ENCODE results near the gene NOC2L. TPM values are rescaled to one million over a fixed set of nuclear protein-coding genes. Genes with fewer than 3 reads are reported as not detected.
A peak's percentile ranks its signal among the peaks of the same experiment; 100 is the strongest.

NOC2L gene
- total and polyA plus RNA-seq, 7 experiments from 2014 or later, result 46.6 to 88.3 (median 67.9) TPM

GRCh38 chr1:945688-946556 is 13.1 kb downstream of the NOC2L start:
- H3K9me3 ChIP-seq (ENCODE audit: control insufficient read depth in 2 of 3, low read length in 3 of 3), result no peaks in the 10 kb centered on the region
- Mint-ChIP-seq H3K4me1 (peaks cover 0 to 8% (median 5%) of the 10 kb centered on the region in 7 donors), H3K4me3 (peak overlapping the region in 2 of 10 donors; percentile 7 to 20), H3K9me3 (no peaks in the 10 kb centered on the region), H3K27ac (no peak overlapping the region), H3K36me3 (peaks cover 4 to 38% (median 15%) of the 10 kb centered on the region in 5 donors), H3K27me3 (peaks cover 0 to 11% (median 4%) of the 10 kb centered on the region in 5 donors)
- POLR2A ChIA-PET, result no interaction called here
- H3K36me3 ChIP-seq (ENCODE audit: control insufficient read depth in 2 of 3, insufficient read depth in 3 of 3, low read length in 3 of 3), result peaks cover 0 to 63% (median 8%) of the 10 kb centered on the region in 3 experiments
- no peak for ATAC-seq
- no peak overlapping the region for H3K4me3 ChIP-seq (ENCODE audit: low read length)
- H3K4me1 ChIP-seq (ENCODE audit: control insufficient read depth in 2 of 2, insufficient read depth in 2 of 2, low read length in 2 of 2), result peaks cover 2 to 11% of the 10 kb centered on the region in 2 donors
- CTCF ChIA-PET, result no interaction called here
- no peak overlapping the region for H3K27ac ChIP-seq (ENCODE audit: low read depth, low read length)
- intact Hi-C loops (cut with micrococcal nuclease), result no loop called here
- H3K27me3 ChIP-seq (ENCODE audit: control insufficient read depth in 2 of 2, insufficient read depth in 2 of 2, low read length in 2 of 2), result peaks cover 1 to 9% of the 10 kb centered on the region in 2 donors
- no peak for DNase-seq

DNA sequence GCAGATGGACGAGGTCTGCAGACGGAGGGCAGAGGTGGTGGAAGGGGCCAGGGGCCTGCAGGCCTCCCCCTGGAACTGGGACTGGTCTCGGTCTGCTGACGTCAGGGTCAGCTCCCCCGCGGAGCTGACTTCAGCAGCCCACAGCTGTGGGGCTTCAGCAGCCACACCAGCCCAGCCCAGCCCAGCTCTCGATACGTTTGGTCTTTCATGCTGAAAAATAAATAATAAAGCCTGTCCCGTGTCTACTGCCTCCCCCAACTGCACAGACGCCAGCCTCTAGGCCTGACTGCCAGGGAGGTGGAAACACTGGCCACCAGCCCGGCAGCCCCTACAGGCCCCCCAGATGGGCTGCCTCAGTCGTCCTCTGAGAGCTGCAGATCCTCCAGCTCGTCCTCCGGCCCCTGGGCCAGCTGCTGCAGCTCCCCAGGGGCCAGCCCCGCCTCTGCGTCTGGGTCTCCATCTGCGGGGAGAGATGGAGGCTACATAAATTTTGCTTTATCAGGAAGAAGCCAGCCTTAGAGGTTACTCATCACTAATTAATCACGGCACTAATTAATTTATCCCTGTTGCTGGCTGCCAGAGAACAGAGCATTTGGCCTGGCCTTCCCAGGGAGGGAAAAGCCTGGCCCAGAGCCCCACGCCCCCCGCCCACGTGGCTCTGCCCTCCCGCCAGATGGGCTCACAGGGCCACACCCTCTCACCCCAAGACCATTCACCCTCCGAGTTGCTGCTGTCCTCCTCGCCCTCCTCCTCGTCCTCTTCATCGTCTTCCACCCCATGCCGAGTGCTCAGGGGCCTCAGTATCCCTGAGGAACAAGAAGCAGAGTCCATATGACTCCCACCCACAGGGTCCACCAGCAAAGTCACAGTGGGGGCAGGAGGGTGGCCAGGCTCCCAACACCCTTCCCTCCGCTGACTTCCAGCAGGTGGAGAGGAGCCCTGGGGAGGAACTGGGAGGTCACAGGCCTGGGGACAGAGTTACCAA is 14.4 kb downstream of the NOC2L start:
- no peaks in the 10 kb centered on the region for H3K9me3 ChIP-seq (ENCODE audit: control insufficient read depth in 2 of 3, low read length in 3 of 3)
- Mint-ChIP-seq H3K4me3 (no peak overlapping the region), H3K9me3 (no peaks in the 10 kb centered on the region), H3K27ac (no peak overlapping the region), H3K4me1 (peaks cover 0 to 11% (median 7%) of the 10 kb centered on the region in 7 donors), H3K36me3 (peaks cover 4 to 27% (median 8%) of the 10 kb centered on the region in 5 donors), H3K27me3 (peaks cover 0 to 17% (median 7%) of the 10 kb centered on the region in 5 donors)
- no peak overlapping the region for H3K27ac ChIP-seq (ENCODE audit: low read depth, low read length)
- H3K4me1 ChIP-seq (ENCODE audit: control insufficient read depth in 2 of 2, insufficient read depth in 2 of 2, low read length in 2 of 2), result peaks cover 3 to 18% of the 10 kb centered on the region in 2 donors
- H3K36me3 ChIP-seq (ENCODE audit: control insufficient read depth in 2 of 3, insufficient read depth in 3 of 3, low read length in 3 of 3), result peaks cover 0 to 50% (median 0%) of the 10 kb centered on the region in 3 experiments
- POLR2A ChIA-PET, result no interaction called here
- DNase-seq (no peak), ATAC-seq (no peak)
- CTCF ChIA-PET, result no interaction called here
- peaks cover 3 to 11% of the 10 kb centered on the region in 2 donors for H3K27me3 ChIP-seq (ENCODE audit: control insufficient read depth in 2 of 2, insufficient read depth in 2 of 2, low read length in 2 of 2)
- H3K4me3 ChIP-seq (ENCODE audit: low read length), result no peak overlapping the region
- intact Hi-C loops (cut with micrococcal nuclease), result no loop called here

DNA sequence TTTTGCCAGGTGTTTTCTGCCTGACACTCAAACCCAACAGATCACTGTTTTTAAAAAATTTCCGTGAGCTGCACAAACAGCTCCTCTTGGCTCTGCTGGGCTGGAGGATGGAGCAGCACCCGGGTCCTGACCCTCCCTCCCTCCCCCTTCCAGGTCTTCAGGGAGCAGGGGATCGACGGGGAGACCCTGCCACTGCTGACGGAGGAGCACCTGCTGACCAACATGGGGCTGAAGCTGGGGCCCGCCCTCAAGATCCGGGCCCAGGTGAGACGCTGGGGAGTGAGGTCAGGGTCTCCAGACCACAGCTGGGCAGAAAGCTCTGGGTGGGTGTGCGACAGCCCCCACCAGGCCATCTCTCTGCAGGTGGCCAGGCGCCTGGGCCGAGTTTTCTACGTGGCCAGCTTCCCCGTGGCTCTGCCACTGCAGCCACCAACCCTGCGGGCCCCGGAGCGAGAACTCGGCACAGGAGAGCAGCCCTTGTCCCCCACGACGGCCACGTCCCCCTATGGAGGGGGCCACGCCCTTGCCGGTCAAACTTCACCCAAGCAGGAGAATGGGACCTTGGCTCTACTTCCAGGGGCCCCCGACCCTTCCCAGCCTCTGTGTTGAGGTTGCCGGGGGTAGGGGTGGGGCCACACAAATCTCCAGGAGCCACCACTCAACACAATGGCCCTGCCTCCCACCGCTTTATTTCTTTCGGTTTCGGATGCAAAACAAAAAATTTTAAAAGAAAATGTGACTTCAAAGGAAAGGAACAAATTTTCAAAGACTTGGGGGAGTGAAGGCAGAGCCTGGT is 15.3 kb downstream of the NOC2L start:
- Histone ChIP-seq H3K36me3 (ENCODE audit: control insufficient read depth in 2 of 3, insufficient read depth in 3 of 3, low read length in 3 of 3) (peaks cover 0 to 41% (median 0%) of the 10 kb centered on the region in 3 experiments), H3K27ac (ENCODE audit: low read depth, low read length) (no peak overlapping the region), H3K4me3 (ENCODE audit: low read length) (no peak overlapping the region), H3K4me1 (ENCODE audit: control insufficient read depth in 2 of 2, insufficient read depth in 2 of 2, low read length in 2 of 2) (peaks cover 3 to 18% of the 10 kb centered on the region in 2 donors), H3K9me3 (ENCODE audit: control insufficient read depth in 2 of 3, low read length in 3 of 3) (no peaks in the 10 kb centered on the region), H3K27me3 (ENCODE audit: control insufficient read depth in 2 of 2, insufficient read depth in 2 of 2, low read length in 2 of 2) (peaks cover 3 to 11% of the 10 kb centered on the region in 2 donors)
- ATAC-seq (no peak), DNase-seq (no peak)
- Mint-ChIP-seq H3K27ac (no peak overlapping the region), H3K9me3 (no peaks in the 10 kb centered on the region), H3K4me3 (peak overlapping the region in 1 of 10 donors; percentile 56), H3K27me3 (peaks cover 0 to 24% (median 12%) of the 10 kb centered on the region in 5 donors), H3K36me3 (peaks cover 1 to 21% (median 6%) of the 10 kb centered on the region in 5 donors), H3K4me1 (peaks cover 0 to 11% (median 8%) of the 10 kb centered on the region in 7 donors)
- POLR2A ChIA-PET, result interaction anchor here (1.1 to 1.5 kb wide), 2 partner anchors 9 to 15 kb away, joined by 3 to 5 read pairs; partner anchors contain the start of gene NOC2L
- CTCF ChIA-PET, result interaction anchor here (0.6 kb wide), 1 partner anchor 135 kb away, joined by 4 read pairs; no protein-coding TSS in a partner anchor
- intact Hi-C loops (cut with micrococcal nuclease), result no loop called here

- peaks cover 3 to 11% of the 10 kb centered on the region in 2 donors for H3K27me3 ChIP-seq (ENCODE audit: control insufficient read depth in 2 of 2, insufficient read depth in 2 of 2, low read length in 2 of 2)
- POLR2A ChIA-PET, result interaction anchor here (1.1 to 1.5 kb wide), 2 partner anchors 9 to 16 kb away, joined by 3 to 5 read pairs; partner anchors contain the start of gene NOC2L
- H3K9me3 ChIP-seq (ENCODE audit: control insufficient read depth in 2 of 3, low read length in 3 of 3), result no peaks in the 10 kb centered on the region
- DNase-seq, result no peak
- peaks cover 0 to 33% (median 0%) of the 10 kb centered on the region in 3 experiments for H3K36me3 ChIP-seq (ENCODE audit: control insufficient read depth in 2 of 3, insufficient read depth in 3 of 3, low read length in 3 of 3)
- Mint-ChIP-seq H3K4me3 (peak overlapping the region in 1 of 10 donors; percentile 56), H3K27me3 (peaks cover 5 to 31% (median 15%) of the 10 kb centered on the region in 5 donors), H3K4me1 (peaks cover 0 to 11% (median 8%) of the 10 kb centered on the region in 7 donors), H3K9me3 (no peaks in the 10 kb centered on the region), H3K27ac (no peak overlapping the region), H3K36me3 (peaks cover 0 to 21% (median 5%) of the 10 kb centered on the region in 5 donors)
- H3K27ac ChIP-seq (ENCODE audit: low read depth, low read length), result no peak overlapping the region
- CTCF ChIA-PET, result interaction anchor here (0.6 kb wide), 1 partner anchor 136 kb away, joined by 4 read pairs; no protein-coding TSS in a partner anchor
- ATAC-seq, result no peak
- peaks cover 3 to 18% of the 10 kb centered on the region in 2 donors for H3K4me1 ChIP-seq (ENCODE audit: control insufficient read depth in 2 of 2, insufficient read depth in 2 of 2, low read length in 2 of 2)
- intact Hi-C loops (cut with micrococcal nuclease), result no loop called here
- no peak overlapping the region for H3K4me3 ChIP-seq (ENCODE audit: low read length)
Observed at GRCh38 chr1:942864-943533, 16.1 kb downstream of the NOC2L start.

GRCh38 chr1:942411-942821 is 16.6 kb downstream of the NOC2L start:
- H3K36me3 Mint-ChIP-seq, result peaks cover 0 to 20% (median 5%) of the 10 kb centered on the region in 5 donors
- ChIA-PET POLR2A (interaction anchor here (1.5 kb wide), 1 partner anchor 16 kb away, joined by 5 read pairs; the partner anchor contains the start of gene NOC2L), CTCF (no interaction called here)
- no peak for DNase-seq
- peaks cover 3 to 18% of the 10 kb centered on the region in 2 donors for H3K4me1 ChIP-seq (ENCODE audit: control insufficient read depth in 2 of 2, insufficient read depth in 2 of 2, low read length in 2 of 2)
- intact Hi-C loops (cut with micrococcal nuclease), result no loop called here
- H3K9me3 Mint-ChIP-seq, result no peaks in the 10 kb centered on the region
- peak overlapping the region in 1 of 10 donors; percentile 56 for H3K4me3 Mint-ChIP-seq
- H3K4me1 Mint-ChIP-seq, result peaks cover 0 to 11% (median 8%) of the 10 kb centered on the region in 7 donors
- H3K36me3 ChIP-seq (ENCODE audit: control insufficient read depth in 2 of 3, insufficient read depth in 3 of 3, low read length in 3 of 3), result peaks cover 0 to 28% (median 0%) of the 10 kb centered on the region in 3 experiments
- peaks cover 3 to 11% of the 10 kb centered on the region in 2 donors for H3K27me3 ChIP-seq (ENCODE audit: control insufficient read depth in 2 of 2, insufficient read depth in 2 of 2, low read length in 2 of 2)
- ATAC-seq, result no peak
- H3K27ac Mint-ChIP-seq, result no peak overlapping the region
- no peak overlapping the region for H3K4me3 ChIP-seq (ENCODE audit: low read length)
- H3K9me3 ChIP-seq (ENCODE audit: control insufficient read depth in 2 of 3, low read length in 3 of 3), result no peaks in the 10 kb centered on the region
- no peak overlapping the region for H3K27ac ChIP-seq (ENCODE audit: low read depth, low read length)
- H3K27me3 Mint-ChIP-seq, result peaks cover 5 to 35% (median 17%) of the 10 kb centered on the region in 5 donors
